NCI-H510A treated with DMSO at 0.1 percent for 48 hours (cell line): ENCODE measurements around the gene TRIM25.
"Not testable (repeated sequence)": the region's sequence is repeated elsewhere in the genome, so short reads cannot be mapped to it uniquely, and the experiment has no call there.

ENCODE experiments used
- DNase-seq: peaks from one replicate; lab custom pipeline; 2025; lab: John Stamatoyannopoulos, UW

The TRIM25 gene, protein sequence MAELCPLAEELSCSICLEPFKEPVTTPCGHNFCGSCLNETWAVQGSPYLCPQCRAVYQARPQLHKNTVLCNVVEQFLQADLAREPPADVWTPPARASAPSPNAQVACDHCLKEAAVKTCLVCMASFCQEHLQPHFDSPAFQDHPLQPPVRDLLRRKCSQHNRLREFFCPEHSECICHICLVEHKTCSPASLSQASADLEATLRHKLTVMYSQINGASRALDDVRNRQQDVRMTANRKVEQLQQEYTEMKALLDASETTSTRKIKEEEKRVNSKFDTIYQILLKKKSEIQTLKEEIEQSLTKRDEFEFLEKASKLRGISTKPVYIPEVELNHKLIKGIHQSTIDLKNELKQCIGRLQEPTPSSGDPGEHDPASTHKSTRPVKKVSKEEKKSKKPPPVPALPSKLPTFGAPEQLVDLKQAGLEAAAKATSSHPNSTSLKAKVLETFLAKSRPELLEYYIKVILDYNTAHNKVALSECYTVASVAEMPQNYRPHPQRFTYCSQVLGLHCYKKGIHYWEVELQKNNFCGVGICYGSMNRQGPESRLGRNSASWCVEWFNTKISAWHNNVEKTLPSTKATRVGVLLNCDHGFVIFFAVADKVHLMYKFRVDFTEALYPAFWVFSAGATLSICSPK

DNA sequence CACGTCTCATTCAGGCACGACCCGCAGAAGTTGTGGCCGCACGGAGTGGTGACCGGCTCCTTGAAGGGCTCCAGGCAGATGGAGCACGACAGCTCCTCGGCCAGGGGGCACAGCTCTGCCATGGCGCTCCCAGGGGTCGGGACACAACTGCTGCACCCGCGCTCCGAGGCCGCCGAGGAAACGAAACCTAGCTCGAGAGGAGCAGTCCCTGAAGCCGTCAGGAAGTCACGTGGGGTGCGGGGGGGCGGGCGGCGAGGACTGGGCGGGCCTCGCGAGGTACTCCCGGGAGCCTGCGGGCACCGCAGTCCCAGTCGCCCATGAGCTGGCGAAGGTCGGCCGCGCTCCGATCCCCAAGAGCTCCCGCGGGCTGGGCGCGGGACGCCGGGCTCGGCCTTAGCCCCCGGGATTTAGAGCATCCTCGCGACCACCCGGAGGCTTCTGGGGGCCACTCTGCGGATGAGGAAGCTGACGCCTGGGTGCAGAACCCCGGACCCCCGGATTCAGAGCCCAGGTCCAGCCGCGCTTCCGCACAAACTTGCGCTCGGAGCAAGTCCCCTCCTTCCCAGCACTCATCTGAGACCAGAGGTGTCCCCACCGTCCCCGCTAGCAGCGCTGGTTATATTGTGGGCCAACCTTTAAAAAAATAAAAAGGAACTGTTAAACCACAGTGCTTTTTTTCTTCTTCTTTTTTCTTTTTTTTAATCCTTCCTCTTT lies at the start of gene TRIM25:
TSS of gene TRIM25 (minus strand) at position 183 of the 714 bp plus-strand sequence. CDS start at position 122, 61 bp downstream.
- DNase-seq: peak; percentile 91

DNA sequence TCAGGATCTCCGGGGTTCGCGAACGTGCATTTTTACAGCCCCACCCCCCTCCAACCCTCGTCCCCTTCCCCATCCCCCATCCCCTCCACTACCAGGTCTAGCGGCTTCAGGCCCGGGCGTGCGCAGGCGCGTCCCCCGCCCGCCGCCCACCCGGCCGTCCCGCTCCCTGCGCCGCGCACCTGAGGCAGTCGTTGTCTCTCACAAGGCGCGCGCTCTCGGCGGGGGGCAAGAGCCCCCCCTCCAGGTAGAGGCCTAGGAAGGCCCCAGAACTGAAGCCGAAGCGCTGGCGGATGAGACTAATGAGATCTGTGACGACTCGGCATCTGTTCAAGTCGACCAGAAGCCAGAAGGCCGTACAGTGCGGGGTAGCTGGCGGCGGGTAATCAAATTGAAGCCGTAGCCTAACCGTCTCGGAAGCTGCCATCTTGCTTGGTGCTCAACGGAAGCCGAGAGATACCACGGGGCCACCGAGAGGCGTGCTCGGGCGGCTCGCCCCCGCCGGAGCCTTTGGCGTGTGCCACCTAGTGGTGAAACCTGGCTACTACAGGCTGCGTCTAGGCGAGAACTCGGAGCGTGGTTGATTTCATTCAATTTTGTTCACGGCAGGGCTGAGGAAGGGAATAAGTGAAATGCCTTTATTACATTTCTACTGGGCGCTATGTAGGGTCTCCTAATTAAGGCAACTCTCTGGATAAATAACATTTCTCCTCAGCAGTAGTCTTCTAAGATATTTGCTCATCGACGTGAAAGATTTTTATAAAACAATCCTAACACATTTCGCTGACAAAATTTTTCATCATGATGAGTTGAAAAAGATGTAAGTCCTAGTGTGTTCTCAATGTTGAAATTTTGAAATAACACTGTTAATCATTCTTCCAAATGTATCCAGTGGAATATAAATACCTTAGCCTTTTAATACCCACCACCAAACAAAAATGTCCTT lies 47.0 kb upstream of the TRIM25 start, which contains the start of gene COIL:
TSS of gene COIL (minus strand) at position 455 of the 943 bp plus-strand sequence. CDS start at position 424, 31 bp downstream.
- DNase-seq: peak; percentile 91

- DNase-seq: no peak
These were observed 43.1 kb upstream of the TRIM25 start for GRCh38 chr17:56956992-56957391.

DNA sequence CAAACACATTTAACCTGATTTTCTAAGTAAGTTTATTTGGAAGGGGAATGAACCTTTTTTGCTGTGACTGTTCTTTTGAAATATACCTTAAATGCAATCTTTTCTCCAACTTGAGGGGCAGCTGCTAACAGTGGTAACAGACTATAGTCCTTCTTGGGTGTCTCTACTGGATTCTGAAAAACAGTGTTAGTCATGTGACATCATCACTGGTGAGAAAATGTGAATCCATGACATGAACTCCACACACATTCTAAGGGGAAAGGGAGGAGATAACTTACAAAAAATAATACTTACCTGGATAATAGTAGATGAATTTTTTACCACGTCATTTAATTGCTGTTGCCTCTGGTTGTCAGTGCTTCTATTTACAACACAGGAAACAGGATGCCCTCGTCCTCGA lies 35.7 kb upstream of the TRIM25 start:
- DNase-seq: no peak

- DNase-seq: no peak
These were observed 34.6 kb upstream of the TRIM25 start for GRCh38 chr17:56948491-56948890.

- no peak for DNase-seq
These were observed 33.9 kb upstream of the TRIM25 start for GRCh38 chr17:56947741-56948140.

DNA sequence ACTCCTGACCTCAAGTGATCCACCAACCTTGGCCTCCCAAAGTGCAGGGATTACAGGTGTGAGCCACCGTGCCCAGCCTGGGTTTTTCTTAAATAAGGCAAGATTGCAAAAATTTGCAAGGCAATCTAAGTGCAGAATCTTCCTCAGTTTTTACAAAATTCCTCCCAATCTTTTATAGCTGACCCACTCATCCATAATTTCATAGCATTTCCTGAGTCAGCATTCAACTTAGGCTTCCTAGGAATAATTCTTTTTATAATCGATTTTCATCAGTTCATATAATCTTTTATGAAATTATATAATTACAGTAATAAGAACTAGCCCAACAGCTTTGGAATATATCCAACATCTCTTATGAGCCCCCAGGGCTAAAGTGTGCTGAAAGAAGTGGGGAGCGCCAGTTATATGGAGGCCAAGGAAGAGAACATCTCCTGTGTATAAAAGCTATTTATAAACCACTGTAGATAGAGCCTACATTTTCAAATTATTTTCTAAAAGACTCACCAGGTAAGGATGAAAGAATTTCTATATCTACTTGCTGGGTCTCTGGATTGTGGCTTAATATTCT lies 32.2 kb upstream of the TRIM25 start:
- no peak for DNase-seq

GRCh38 chr17:56943505-56944125 lies 29.8 kb upstream of the TRIM25 start:
- no peak for DNase-seq

DNA sequence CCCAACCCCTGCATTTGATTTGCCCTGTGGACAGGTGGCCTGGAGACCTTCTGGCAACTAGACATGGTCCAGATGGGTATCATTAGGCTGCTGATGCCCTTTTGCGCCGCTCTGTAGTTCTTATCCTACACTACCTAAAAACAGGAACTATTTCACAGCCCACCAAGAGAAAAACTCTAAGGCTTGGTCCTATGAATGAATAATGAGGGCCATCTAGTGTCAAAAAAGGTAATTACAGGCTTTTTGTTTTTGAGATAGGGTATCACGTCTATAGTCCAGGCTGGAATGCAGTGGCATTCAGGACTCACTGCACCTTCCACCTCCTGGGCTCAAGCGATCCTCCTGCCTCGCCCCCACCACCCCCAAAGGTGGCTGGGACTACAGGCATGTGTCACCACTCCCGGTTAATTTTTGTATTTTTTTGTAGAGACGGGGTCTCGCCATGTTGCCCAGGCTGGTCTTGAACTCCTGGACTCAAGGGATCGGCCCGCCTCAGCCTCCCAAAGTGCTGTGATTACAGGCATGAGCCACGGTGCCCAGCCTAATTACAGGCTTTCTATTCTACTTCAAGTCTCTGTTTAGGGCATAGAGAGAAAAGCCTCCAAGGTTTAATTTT lies 26.1 kb upstream of the TRIM25 start:
- DNase-seq: peak; percentile 75

DNA sequence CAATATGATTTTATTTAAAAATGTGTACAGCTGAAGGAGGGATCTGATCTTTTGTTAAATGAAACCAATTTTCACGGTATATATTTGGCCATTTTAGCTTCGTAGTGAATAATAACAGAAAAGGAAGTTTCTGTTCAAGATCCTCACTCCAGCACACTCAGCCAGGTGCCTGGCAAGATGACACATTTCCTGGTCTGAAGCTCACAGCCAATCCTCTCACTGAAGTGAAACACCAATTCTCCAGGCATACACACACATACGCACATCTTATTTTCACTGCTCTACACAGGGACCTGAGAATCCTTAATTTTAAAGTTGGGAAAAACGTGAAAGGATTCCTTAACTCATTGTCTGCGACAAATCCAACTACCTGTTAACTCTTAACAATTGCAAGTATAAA lies 24.4 kb upstream of the TRIM25 start:
- DNase-seq: not testable (repeated sequence)

- DNase-seq: no peak
These were observed 23.8 kb upstream of the TRIM25 start for GRCh38 chr17:56937687-56938086.

GRCh38 chr17:56936697-56937322 lies 23.0 kb upstream of the TRIM25 start:
- no peak for DNase-seq

- no peak for DNase-seq
These were observed 21.6 kb upstream of the TRIM25 start for GRCh38 chr17:56935461-56935860.

DNA sequence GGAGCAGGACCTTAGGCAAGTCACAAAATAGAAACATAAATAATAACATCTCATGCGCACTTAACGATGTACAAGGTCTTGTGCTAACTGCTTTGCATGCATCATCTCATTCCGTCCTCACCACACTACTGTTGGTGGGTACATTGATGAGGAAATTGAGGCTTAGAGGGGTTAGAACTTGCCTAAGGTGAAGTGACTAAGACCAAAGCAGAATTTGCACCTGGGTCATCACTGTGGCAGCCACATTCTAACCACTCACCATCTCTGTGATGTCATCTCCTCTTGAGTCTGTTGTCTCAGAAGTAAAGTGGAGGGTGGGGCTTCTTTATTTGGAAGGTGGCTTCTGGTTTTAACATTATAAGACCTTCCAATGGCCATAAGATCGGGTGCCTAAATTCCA lies 20.4 kb upstream of the TRIM25 start:
- DNase-seq: no peak

GRCh38 chr17:56933868-56934267 lies 20.0 kb upstream of the TRIM25 start:
- DNase-seq: no peak

DNA sequence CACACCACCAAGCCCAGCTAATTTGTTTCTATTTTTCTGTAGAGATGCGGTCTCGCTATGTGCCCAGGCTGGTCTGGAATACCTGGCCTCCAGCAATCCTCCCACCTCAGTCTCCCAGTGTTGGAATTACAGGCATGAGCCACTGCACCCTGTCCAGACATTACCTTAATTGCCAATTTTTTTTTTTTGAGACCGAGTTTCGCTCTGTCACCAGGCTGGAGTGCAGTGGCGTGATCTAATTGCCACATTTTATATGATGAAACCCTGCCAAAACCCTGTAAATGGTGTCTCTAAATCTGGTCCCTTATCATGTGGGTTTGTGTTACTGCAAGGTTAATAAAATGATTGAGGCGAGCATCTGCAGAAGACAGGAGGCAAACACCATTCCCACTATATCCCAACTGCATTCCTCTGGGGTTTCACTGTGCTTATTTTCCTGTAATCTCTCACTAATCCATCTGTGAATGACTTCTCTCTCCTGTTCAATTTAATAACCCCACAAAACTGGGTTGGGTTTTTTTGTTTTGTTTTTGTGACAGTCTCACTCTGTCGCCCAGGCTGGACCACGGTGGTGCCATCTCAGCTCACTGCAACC lies 19.4 kb upstream of the TRIM25 start:
- DNase-seq: no peak

DNA sequence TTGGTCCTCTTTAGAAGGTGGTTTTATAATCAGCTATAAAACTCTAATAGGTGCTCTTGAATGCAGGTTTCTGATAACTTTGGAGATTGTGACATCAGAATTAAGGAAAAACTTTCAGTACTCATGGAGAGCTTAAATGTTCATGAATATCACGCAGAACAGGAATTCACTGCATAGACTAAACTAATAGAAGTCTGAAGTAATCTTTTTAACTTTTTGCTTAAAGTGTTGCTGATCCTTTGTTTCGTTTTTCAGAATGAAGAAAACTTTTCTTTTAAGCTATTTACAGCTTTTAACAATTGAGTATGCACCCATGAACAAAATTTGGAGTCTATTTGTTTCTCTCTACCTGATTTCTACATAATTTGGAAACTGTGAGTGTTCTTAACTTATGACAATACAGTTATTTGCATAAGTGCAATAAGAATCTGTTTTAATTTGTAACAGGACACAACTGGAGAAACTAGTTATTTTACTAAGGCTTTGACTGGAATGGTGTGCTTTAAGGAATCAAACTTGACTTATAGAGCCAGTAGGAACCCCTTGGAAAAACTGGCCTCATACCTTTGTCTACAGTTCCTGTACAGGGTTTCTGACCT lies 17.0 kb upstream of the TRIM25 start:
- no peak for DNase-seq

DNA sequence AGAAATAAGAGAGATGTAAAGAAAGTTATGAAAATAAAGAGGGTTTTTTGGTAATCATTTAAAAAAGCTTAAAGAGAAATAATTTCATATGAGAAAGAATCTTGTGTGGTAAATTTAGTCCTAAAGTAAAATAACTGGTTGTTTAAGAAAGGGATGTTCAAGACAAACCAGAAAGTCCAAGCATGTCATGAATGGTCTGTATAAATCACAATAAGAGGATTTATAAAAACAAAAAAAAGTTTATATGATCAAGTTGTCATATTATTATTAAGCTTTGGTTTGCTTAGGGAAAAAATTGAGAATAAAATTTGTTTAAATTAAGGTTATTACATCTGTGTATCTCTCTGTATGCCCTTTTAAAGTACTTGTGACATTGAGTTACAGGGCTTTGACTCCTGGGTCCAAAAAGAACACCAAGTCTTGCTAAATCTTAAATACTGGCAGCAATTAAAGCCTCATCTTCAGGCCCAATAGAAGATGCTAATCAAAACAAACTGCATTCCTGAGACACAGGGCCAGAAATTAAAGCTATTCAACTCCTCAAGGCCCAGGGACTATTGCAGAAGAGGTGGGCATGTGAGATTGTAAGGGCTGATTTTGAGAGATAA lies 15.6 kb upstream of the TRIM25 start:
- no peak for DNase-seq

GRCh38 chr17:56928586-56928985 lies 14.7 kb upstream of the TRIM25 start:
- DNase-seq: no peak
